Upper lobe of right lung (tissue), 1 donor: ENCODE results near the gene ATP6V0A4. TPM values are rescaled to one million over a fixed set of nuclear protein-coding genes. Genes with fewer than 3 reads are reported as not detected.

ENCODE experiments used
- ATAC-seq: fragments of 200-7000 bp; cut with Tn5 transposase; one replicate; pipeline ENCODE4 v1.9.1; 2020; ENCODE audit warnings: mild to moderate bottlenecking, moderate library complexity
- DNase-seq: peaks from one replicate; pipeline ENCODE4 v3.0.0-alpha.2; 2020
- H3K27ac ChIP-seq: fragments of 200-600 bp; one replicate; pipeline ENCODE4 v1.8.0; 2022
- H3K27me3 ChIP-seq: fragments of 200-600 bp; one replicate; pipeline ENCODE4 v1.8.0; 2022; ENCODE audit warnings: mild to moderate bottlenecking
- H3K36me3 ChIP-seq: fragments of 200-600 bp; one replicate; pipeline ENCODE4 v1.8.0; 2022
- H3K4me1 ChIP-seq: fragments of 200-600 bp; one replicate; pipeline ENCODE4 v1.8.0; 2022
- H3K4me3 ChIP-seq: fragments of 200-600 bp; one replicate; pipeline ENCODE4 v1.8.0; 2022; ENCODE audit warnings: mild to moderate bottlenecking
- H3K9me3 ChIP-seq: fragments of 200-600 bp; one replicate; pipeline ENCODE4 v1.8.0; 2022
- CTCF ChIP-seq: fragments of 200-600 bp; IDR thresholded peaks from one replicate; pipeline ENCODE4 v1.8.0; 2022; ENCODE audit warnings: antibody characterized with exemption
- intact Hi-C: fragments of 100-400 bp; cut with DNase I; formaldehyde crosslinking; loops from one replicate; pipeline ENCODE4 v1.11.0; 2022
- total RNA-seq: library from RNA; stranded (reverse); fragmentation: NEBNext Ultra II Directional; extraction: Animal tissue kit (Norgen Biotek cat#: 25700); gene quantifications from one replicate; pipeline ENCODE4 v1.2.1, GENCODE V29; 2021
- donor health status: DM: no; HTN: yes; CAD: no; lungs with severe emphysema.

ATP6V0A4 gene
- total RNA-seq, 1 donor from 2014 or later, result 2.4 TPM

DNA sequence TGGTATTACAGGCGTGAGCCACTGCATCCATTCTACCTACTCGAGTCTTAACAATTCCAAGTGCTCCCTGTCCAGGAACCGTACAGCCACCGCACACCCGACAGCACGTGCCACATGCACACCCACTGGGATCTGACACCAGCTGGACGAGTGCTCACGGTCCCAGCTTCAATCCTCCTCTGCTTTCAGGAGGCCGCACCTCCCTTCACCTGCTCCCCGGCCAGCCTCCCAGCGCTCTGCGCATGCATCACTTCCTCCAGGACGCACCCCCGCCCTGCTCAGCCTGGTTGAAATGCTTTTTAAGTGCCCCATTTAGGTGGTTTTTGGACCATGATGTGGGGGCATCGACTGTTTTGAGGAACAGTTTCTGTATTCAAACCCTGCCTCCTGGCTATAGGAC, 47.5 kb downstream of the ATP6V0A4 start:
- ATAC-seq, result peak; percentile 6
- no peaks in the 10 kb centered on the region for H3K27me3 ChIP-seq
- H3K36me3 ChIP-seq, result no peaks in the 10 kb centered on the region
- peaks cover 7% of the 10 kb centered on the region for H3K4me1 ChIP-seq
- intact Hi-C loops, result no loop called here
- no peak overlapping the region for H3K4me3 ChIP-seq
- TF ChIP-seq CTCF, result no peak
- no peak for DNase-seq
- no peaks in the 10 kb centered on the region for H3K9me3 ChIP-seq
- no peak overlapping the region for H3K27ac ChIP-seq

GRCh38 chr7:138749960-138750359, 48.0 kb downstream of the ATP6V0A4 start:
- Histone ChIP-seq H3K9me3 (no peaks in the 10 kb centered on the region), H3K27ac (no peak overlapping the region), H3K27me3 (no peaks in the 10 kb centered on the region), H3K4me1 (peaks cover 7% of the 10 kb centered on the region), H3K36me3 (no peaks in the 10 kb centered on the region), H3K4me3 (no peak overlapping the region)
- TF ChIP-seq CTCF, result no peak
- intact Hi-C loops, result no loop called here
- ATAC-seq (no peak), DNase-seq (no peak)

DNA sequence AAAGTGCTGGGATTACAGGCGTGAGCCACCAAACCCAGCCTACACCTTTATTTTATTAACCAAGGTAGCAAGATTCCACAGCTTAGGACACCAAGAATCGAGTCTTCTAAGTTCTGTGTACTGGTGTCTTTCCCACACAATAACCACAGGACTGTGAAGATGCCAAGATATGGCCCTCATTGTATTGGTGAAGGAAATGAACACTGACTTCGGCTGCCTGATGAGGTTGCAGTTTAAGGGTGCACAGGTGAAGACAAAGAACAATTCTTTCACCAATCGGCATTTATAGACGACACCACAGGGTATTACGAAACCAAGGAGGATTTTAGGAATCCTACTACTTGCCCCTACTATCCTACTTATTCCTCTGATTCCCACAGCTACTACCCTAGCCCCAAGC, 49.3 kb downstream of the ATP6V0A4 start:
- no peak overlapping the region for H3K27ac ChIP-seq
- DNase-seq (no peak), ATAC-seq (no peak)
- no peak overlapping the region for H3K4me3 ChIP-seq
- H3K9me3 ChIP-seq, result no peaks in the 10 kb centered on the region
- peaks cover 7% of the 10 kb centered on the region for H3K4me1 ChIP-seq
- intact Hi-C loops, result no loop called here
- no peaks in the 10 kb centered on the region for H3K36me3 ChIP-seq
- no peak for TF ChIP-seq CTCF
- H3K27me3 ChIP-seq, result no peaks in the 10 kb centered on the region

DNA sequence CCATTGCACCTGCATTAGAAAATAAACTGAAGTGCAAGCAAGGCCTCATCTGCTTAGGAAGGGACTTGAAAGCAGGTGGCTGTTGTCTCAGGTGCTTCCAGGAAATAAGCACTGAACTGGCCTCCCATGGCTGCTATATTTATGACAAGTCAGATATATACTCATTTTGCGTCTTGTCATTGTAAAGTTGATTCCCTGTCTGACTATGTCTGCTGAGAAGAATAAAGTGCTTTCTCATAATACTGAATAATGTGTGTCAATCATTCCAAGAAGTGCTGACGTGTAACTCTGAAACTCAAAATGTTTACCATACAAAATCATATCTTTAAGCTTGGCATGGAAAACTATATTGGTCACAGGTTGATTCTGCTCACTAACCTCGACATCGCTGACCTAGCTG, 51.9 kb downstream of the ATP6V0A4 start:
- H3K4me1 ChIP-seq, result no peaks in the 10 kb centered on the region
- ATAC-seq (no peak), DNase-seq (no peak)
- TF ChIP-seq CTCF, result no peak
- no peaks in the 10 kb centered on the region for H3K9me3 ChIP-seq
- H3K4me3 ChIP-seq, result no peak overlapping the region
- no peaks in the 10 kb centered on the region for H3K36me3 ChIP-seq
- H3K27ac ChIP-seq, result no peak overlapping the region
- H3K27me3 ChIP-seq, result no peaks in the 10 kb centered on the region
- intact Hi-C loops, result no loop called here

DNA sequence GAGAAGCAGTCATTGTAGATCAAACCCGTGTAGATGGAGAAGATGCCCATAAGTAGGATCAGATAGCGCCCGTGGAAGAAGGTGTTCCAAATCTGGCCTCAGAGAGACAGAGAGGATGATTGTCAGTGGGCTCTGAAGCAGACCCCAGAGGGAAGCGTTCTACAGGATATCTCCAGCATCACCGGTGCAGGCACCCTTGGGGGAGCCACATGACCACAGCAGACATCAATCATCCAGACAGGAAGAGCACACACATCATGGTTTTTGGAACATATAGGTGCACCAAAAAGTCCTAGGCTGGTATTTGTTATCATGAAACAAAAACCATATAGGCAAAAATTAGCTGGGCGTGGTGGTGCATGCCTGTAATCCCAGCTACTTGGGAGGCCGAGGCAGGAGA, 52.8 kb downstream of the ATP6V0A4 start:
- Histone ChIP-seq H3K27ac (no peak overlapping the region), H3K4me3 (no peak overlapping the region), H3K4me1 (no peaks in the 10 kb centered on the region), H3K9me3 (no peaks in the 10 kb centered on the region), H3K36me3 (no peaks in the 10 kb centered on the region), H3K27me3 (no peaks in the 10 kb centered on the region)
- TF ChIP-seq CTCF, result no peak
- DNase-seq (no peak), ATAC-seq (no peak)
- intact Hi-C loops, result no loop called here

DNA sequence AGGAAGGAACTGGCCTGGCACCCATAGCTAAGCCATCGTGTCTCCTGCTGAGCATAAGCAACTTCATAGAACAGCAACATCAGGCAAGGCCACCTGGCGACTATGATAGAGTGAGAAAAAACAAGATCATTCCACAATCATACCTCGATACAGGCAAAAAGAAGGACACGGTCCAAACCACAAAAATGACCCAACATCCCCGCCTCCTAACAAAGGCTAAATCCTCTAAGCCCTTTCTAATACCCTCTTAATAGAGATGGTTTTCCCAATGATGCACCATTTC, 56.6 kb downstream of the ATP6V0A4 start:
- DNase-seq (no peak), ATAC-seq (no peak)
- intact Hi-C loops, result loop anchor here (5.0 kb wide), 1 partner anchor 584 kb away; no protein-coding TSS in a partner anchor
- no peaks in the 10 kb centered on the region for H3K27me3 ChIP-seq
- H3K4me1 ChIP-seq, result no peaks in the 10 kb centered on the region
- no peak overlapping the region for H3K27ac ChIP-seq
- H3K36me3 ChIP-seq, result no peaks in the 10 kb centered on the region
- no peak for TF ChIP-seq CTCF
- H3K4me3 ChIP-seq, result no peak overlapping the region
- no peaks in the 10 kb centered on the region for H3K9me3 ChIP-seq
